Glutamatergic neuron (in vitro differentiated cells): ENCODE results near the gene TRAF1. TPM values are rescaled to one million over a fixed set of nuclear protein-coding genes. Genes with fewer than 3 reads are reported as not detected.

Source experiments
- DNase-seq: peaks from one replicate; pipeline ENCODE4 v3.0.0; 2022
- H3K27ac Mint-ChIP-seq: one replicate; pipeline ENCODE4 v1.8.0; 2020; ENCODE audit warnings: mild to moderate bottlenecking, mixed read lengths, inconsistent platforms; ENCODE audit not compliant: unreplicated experiment
- H3K27me3 Mint-ChIP-seq: one replicate; pipeline ENCODE4 v1.8.0; 2020; ENCODE audit warnings: mild to moderate bottlenecking, moderate library complexity, mixed read lengths, inconsistent platforms; ENCODE audit not compliant: unreplicated experiment
- H3K36me3 Mint-ChIP-seq: one replicate; pipeline ENCODE4 v1.8.0; 2020; ENCODE audit warnings: mild to moderate bottlenecking, mixed read lengths, inconsistent platforms; ENCODE audit not compliant: unreplicated experiment
- H3K4me1 Mint-ChIP-seq: one replicate; pipeline ENCODE4 v1.8.0; 2020; ENCODE audit warnings: mild to moderate bottlenecking, low read depth, mixed read lengths, inconsistent platforms; ENCODE audit not compliant: unreplicated experiment
- H3K4me3 Mint-ChIP-seq: one replicate; pipeline ENCODE4 v1.8.0; 2020; ENCODE audit warnings: mild to moderate bottlenecking, mixed read lengths, inconsistent platforms; ENCODE audit not compliant: unreplicated experiment
- H3K9me3 Mint-ChIP-seq: one replicate; pipeline ENCODE4 v1.8.0; 2020; ENCODE audit warnings: mild to moderate bottlenecking, moderate library complexity, mixed read lengths, inconsistent platforms; ENCODE audit not compliant: unreplicated experiment
- CTCF ChIP-seq: fragments of 200-600 bp; sonication (generic); IDR thresholded peaks from one replicate; pipeline ENCODE4 v1.5.0; 2021; ENCODE audit not compliant: partially characterized antibody, unreplicated experiment
- total RNA-seq: library from RNA; stranded (reverse); fragmentation: NEBNext Ultra II Directional; extraction: Animal tissue kit (Norgen Biotek cat#: 25700); gene quantifications from one replicate; pipeline ENCODE4 v1.2.1, GENCODE V29; 2021; ENCODE audit not compliant: unreplicated experiment

TRAF1 gene
- total RNA-seq, 1 donor from 2014 or later: 1.6 TPM

DNA sequence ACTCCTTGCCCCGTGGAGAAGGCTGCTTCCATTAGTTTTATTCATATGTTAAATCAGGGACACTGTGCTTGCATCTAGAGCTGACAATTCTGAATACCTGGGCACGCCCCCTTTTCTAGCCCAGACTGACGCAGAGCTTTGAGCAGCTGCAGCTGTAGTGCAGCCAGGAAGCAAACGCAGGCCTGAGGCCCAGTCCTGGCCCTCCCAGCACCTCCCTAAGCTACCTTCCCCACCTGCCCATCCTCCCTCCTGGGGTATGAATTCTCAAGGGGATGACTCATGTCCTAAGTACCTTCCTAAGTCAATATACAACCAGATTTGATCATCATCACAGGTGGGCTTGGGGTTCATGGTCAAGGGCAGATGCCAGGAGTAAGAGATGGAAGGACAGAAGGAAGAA lies 53.1 kb downstream of the TRAF1 start:
- peaks cover 6% of the 10 kb centered on the region for H3K27me3 Mint-ChIP-seq
- H3K4me1 Mint-ChIP-seq: peaks cover 8% of the 10 kb centered on the region
- no peak for TF ChIP-seq CTCF
- H3K4me3 Mint-ChIP-seq: no peak overlapping the region
- DNase-seq: no peak
- H3K27ac Mint-ChIP-seq: peak overlapping the region; percentile 18
- peaks cover 9% of the 10 kb centered on the region for H3K9me3 Mint-ChIP-seq
- H3K36me3 Mint-ChIP-seq: no peaks in the 10 kb centered on the region

- peaks cover 6% of the 10 kb centered on the region for H3K27me3 Mint-ChIP-seq
- peaks cover 5% of the 10 kb centered on the region for H3K4me1 Mint-ChIP-seq
- no peak overlapping the region for H3K27ac Mint-ChIP-seq
- peaks cover 9% of the 10 kb centered on the region for H3K9me3 Mint-ChIP-seq
- no peak overlapping the region for H3K4me3 Mint-ChIP-seq
- no peak for TF ChIP-seq CTCF
- H3K36me3 Mint-ChIP-seq: no peaks in the 10 kb centered on the region
- no peak for DNase-seq
Observed at GRCh38 chr9:120872791-120873502, 53.6 kb downstream of the TRAF1 start.

GRCh38 chr9:120870206-120870605 lies 56.4 kb downstream of the TRAF1 start:
- peaks cover 3% of the 10 kb centered on the region for H3K27me3 Mint-ChIP-seq
- H3K4me3 Mint-ChIP-seq: no peak overlapping the region
- peaks cover 4% of the 10 kb centered on the region for H3K9me3 Mint-ChIP-seq
- H3K27ac Mint-ChIP-seq: no peak overlapping the region
- DNase-seq: no peak
- no peak for TF ChIP-seq CTCF
- peaks cover 4% of the 10 kb centered on the region for H3K4me1 Mint-ChIP-seq
- H3K36me3 Mint-ChIP-seq: no peaks in the 10 kb centered on the region

GRCh38 chr9:120869726-120870125 lies 56.9 kb downstream of the TRAF1 start:
- peaks cover 4% of the 10 kb centered on the region for H3K9me3 Mint-ChIP-seq
- H3K27ac Mint-ChIP-seq: no peak overlapping the region
- no peak overlapping the region for H3K4me3 Mint-ChIP-seq
- TF ChIP-seq CTCF: no peak
- no peak for DNase-seq
- no peaks in the 10 kb centered on the region for H3K36me3 Mint-ChIP-seq
- H3K4me1 Mint-ChIP-seq: peaks cover 4% of the 10 kb centered on the region
- H3K27me3 Mint-ChIP-seq: peaks cover 3% of the 10 kb centered on the region

DNA sequence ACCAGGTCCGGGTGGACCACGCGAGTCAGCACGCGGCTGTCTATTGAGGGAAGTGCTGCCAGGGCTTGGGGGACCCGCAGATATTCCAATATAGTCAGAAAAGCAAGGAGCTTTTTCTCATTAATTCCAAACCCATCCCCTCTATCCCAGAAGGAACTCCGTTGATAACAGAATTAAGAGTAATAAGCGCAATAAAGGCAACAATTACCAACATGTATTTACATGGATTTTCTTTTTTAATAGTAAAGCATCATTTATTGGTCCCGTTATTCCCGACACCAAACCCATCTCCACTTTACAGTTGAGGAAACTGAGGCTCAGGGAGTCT lies 57.3 kb downstream of the TRAF1 start:
- H3K36me3 Mint-ChIP-seq: no peaks in the 10 kb centered on the region
- H3K27ac Mint-ChIP-seq: peak overlapping the region; percentile 76
- DNase-seq: no peak
- peaks cover 4% of the 10 kb centered on the region for H3K4me1 Mint-ChIP-seq
- H3K9me3 Mint-ChIP-seq: peaks cover 4% of the 10 kb centered on the region
- H3K4me3 Mint-ChIP-seq: peak overlapping the region; percentile 85
- no peak for TF ChIP-seq CTCF
- H3K27me3 Mint-ChIP-seq: peaks cover 3% of the 10 kb centered on the region
